Type B pancreatic cell (in vitro differentiated cells): Measurements from ENCODE around the gene ACTA1. TPM values are rescaled to one million over a fixed set of nuclear protein-coding genes. Genes with fewer than 3 reads are reported as not detected.

Experiments used
- DNase-seq: peaks from one replicate; pipeline ENCODE4 v3.0.0; 2021; ENCODE audit warnings: mixed read lengths; ENCODE audit not compliant: unreplicated experiment; ENCODE audit errors: extremely low spot score
- H3K27ac Mint-ChIP-seq: 2 replicates; pipeline ENCODE4 v1.8.0; 2021; ENCODE audit warnings: mild to moderate bottlenecking, mixed read lengths
- H3K27me3 Mint-ChIP-seq: 2 replicates; pipeline ENCODE4 v1.8.0; 2021; ENCODE audit warnings: mixed read lengths
- H3K36me3 Mint-ChIP-seq: 2 replicates; pipeline ENCODE4 v1.8.0; 2021; ENCODE audit warnings: mixed read lengths
- H3K4me1 Mint-ChIP-seq: one replicate; pipeline ENCODE4 v1.8.0; 2021; ENCODE audit warnings: mixed read lengths; ENCODE audit not compliant: unreplicated experiment
- H3K4me3 Mint-ChIP-seq: 2 replicates; pipeline ENCODE4 v1.8.0; 2021; ENCODE audit warnings: mild to moderate bottlenecking, mixed read lengths
- H3K9me3 Mint-ChIP-seq: 2 replicates; pipeline ENCODE4 v1.8.0; 2021; ENCODE audit warnings: mixed read lengths
- CTCF ChIP-seq: fragments of 200-600 bp; sonication (generic); conservative IDR thresholded peaks from 2 replicates; pipeline ENCODE4 v1.5.0; 2021; ENCODE audit warnings: antibody characterized with exemption, mild to moderate bottlenecking
- total RNA-seq: library from RNA; stranded (reverse); gene quantifications from 2 replicates; pipeline ENCODE4 v1.2.1, GENCODE V29; 2021; ENCODE audit warnings: low replicate concordance

ACTA1 gene
- total RNA-seq, 1 donor from 2014 or later = 1.9 TPM

- H3K36me3 Mint-ChIP-seq = peaks cover 27% of the 10 kb centered on the region
- no peaks in the 10 kb centered on the region for H3K4me1 Mint-ChIP-seq
- H3K27ac Mint-ChIP-seq = no peak overlapping the region
- TF ChIP-seq CTCF = peak; percentile 65
- DNase-seq = no peak
- no peak overlapping the region for H3K4me3 Mint-ChIP-seq
- H3K27me3 Mint-ChIP-seq = no peaks in the 10 kb centered on the region
- H3K9me3 Mint-ChIP-seq = no peaks in the 10 kb centered on the region
Observed at GRCh38 chr1:229452956-229453801, 19.3 kb upstream of the ACTA1 start.

GRCh38 chr1:229448845-229449244 lies 15.0 kb upstream of the ACTA1 start:
- H3K4me3 Mint-ChIP-seq = no peak overlapping the region
- no peaks in the 10 kb centered on the region for H3K27me3 Mint-ChIP-seq
- no peak for TF ChIP-seq CTCF
- no peaks in the 10 kb centered on the region for H3K9me3 Mint-ChIP-seq
- DNase-seq = no peak
- H3K36me3 Mint-ChIP-seq = peaks cover 14% of the 10 kb centered on the region
- no peaks in the 10 kb centered on the region for H3K4me1 Mint-ChIP-seq
- no peak overlapping the region for H3K27ac Mint-ChIP-seq

GRCh38 chr1:229448354-229448753 lies 14.5 kb upstream of the ACTA1 start:
- Mint-ChIP-seq H3K27me3 (no peaks in the 10 kb centered on the region), H3K9me3 (no peaks in the 10 kb centered on the region), H3K36me3 (peaks cover 13% of the 10 kb centered on the region), H3K4me3 (no peak overlapping the region), H3K27ac (no peak overlapping the region), H3K4me1 (no peaks in the 10 kb centered on the region)
- no peak for DNase-seq
- no peak for TF ChIP-seq CTCF

GRCh38 chr1:229447809-229448252 lies 13.9 kb upstream of the ACTA1 start:
- Mint-ChIP-seq H3K4me1 (no peaks in the 10 kb centered on the region), H3K4me3 (no peak overlapping the region), H3K27ac (no peak overlapping the region), H3K36me3 (peaks cover 11% of the 10 kb centered on the region), H3K9me3 (no peaks in the 10 kb centered on the region), H3K27me3 (no peaks in the 10 kb centered on the region)
- no peak for DNase-seq
- TF ChIP-seq CTCF = no peak

GRCh38 chr1:229445828-229446227 lies 11.9 kb upstream of the ACTA1 start:
- Mint-ChIP-seq H3K4me1 (no peaks in the 10 kb centered on the region), H3K9me3 (no peaks in the 10 kb centered on the region), H3K27ac (no peak overlapping the region), H3K36me3 (peaks cover 11% of the 10 kb centered on the region), H3K4me3 (no peak overlapping the region), H3K27me3 (no peaks in the 10 kb centered on the region)
- no peak for DNase-seq
- TF ChIP-seq CTCF = no peak
